HCT116 (cell line): ENCODE data around the gene CHL1. TPM values are rescaled to one million over a fixed set of nuclear protein-coding genes. Genes with fewer than 3 reads are reported as not detected.

ENCODE experiments used
- ATAC-seq: fragments of 200-7000 bp; cut with Tn5 transposase; 2 replicates; pipeline ENCODE4 v1.9.1; 2020; ENCODE audit warnings: mild to moderate bottlenecking, moderate library complexity
- BruUV-seq: library from RNA; stranded (reverse); fragments of 400-500 nt; replicated peaks from 2 replicates; lab custom pipeline; 2021; lab: Mats Ljungman, UMichigan
- CTCF ChIA-PET: fragments of 300-600 bp; sonication (Branson Sonifier 250); formaldehyde crosslinking; loops from one replicate; lab custom pipeline; 2021; ENCODE audit warnings: antibody characterized with exemption; lab: Charles Lee
- POLR2A ChIA-PET: fragments of 300-600, 350-600 bp; sonication (Branson Sonifier 250); formaldehyde crosslinking; loops from one replicate; lab custom pipeline; 2021; ENCODE audit warnings: antibody characterized with exemption; lab: Charles Lee
- RAD21 ChIA-PET, 2 experiments: fragments of 300-600 bp; sonication (Branson Sonifier 250); formaldehyde crosslinking; loops; one replicate each; lab custom pipeline; 2023; ENCODE audit warnings: low total read pairs in 2 of 2; ENCODE audit not compliant: uncharacterized antibody in 2 of 2, unreplicated experiment in 2 of 2, low non-redundant PET in 1 of 2; lab: Charles Lee
- DNase-seq: peaks from one replicate; pipeline ENCODE4 v3.0.0-alpha.2; 2010; ENCODE audit warnings: low read depth, low spot score
- H2AFZ ChIP-seq: fragments of 200-600 bp; shearing (Covaris generic), sonication (generic); 2 replicates; pipeline ENCODE4 v1.6.1; 2017; ENCODE audit warnings: low read depth, mixed run types, mixed read lengths, antibody characterized with exemption, low read length; ENCODE audit not compliant: poor library complexity, severe bottlenecking
- H3K27ac ChIP-seq: 2 replicates; pipeline ENCODE4 v1.5.1; 2012; ENCODE audit warnings: low read depth, low read length
- H3K27me3 ChIP-seq: fragments of 200-600 bp; sonication (generic); 2 replicates; pipeline ENCODE4 v1.6.1; 2016; ENCODE audit warnings: mixed run types, low read length, mixed read lengths; ENCODE audit not compliant: insufficient read depth
- H3K36me3 ChIP-seq, 2 experiments: fragments of 200-500 bp in 1 of 2; fragments of 200-600 bp in 1 of 2; sonication (Bioruptor generic) in 1 of 2; sonication (generic) in 1 of 2; 2 replicates each; pipeline versions ENCODE4 v1.5.1 to v1.6.1; 2014 to 2016; ENCODE audit warnings: low read length in 2 of 2, inconsistent platforms in 1 of 2, mixed read lengths in 1 of 2, mixed run types in 1 of 2; ENCODE audit not compliant: insufficient read depth in 2 of 2, control insufficient read depth in 1 of 2
- H3K4me1 ChIP-seq, 2 experiments: fragments of 200-600 bp in 1 of 2; sonication (generic) in 1 of 2; 2 replicates each; pipeline versions ENCODE4 v1.5.1 to v1.6.1; 2012 to 2017; ENCODE audit warnings: low read length in 2 of 2, inconsistent platforms in 1 of 2, mild to moderate bottlenecking in 1 of 2, mixed read lengths in 1 of 2, mixed run types in 1 of 2, moderate library complexity in 1 of 2; ENCODE audit not compliant: insufficient read depth in 2 of 2, control insufficient read depth in 1 of 2
- H3K4me2 ChIP-seq: fragments of 200-600 bp; sonication (generic); 2 replicates; pipeline ENCODE4 v1.6.1; 2017; ENCODE audit warnings: mixed run types, low read length, mixed read lengths
- H3K4me3 ChIP-seq, 2 experiments: fragments of 200-600 bp in 1 of 2; sonication (generic) in 1 of 2; replicated peaks in 1 of 2; 2 replicates each; pipeline ENCODE4 v1.5.1; 2011 to 2016; ENCODE audit warnings: low read length in 2 of 2, control low read depth in 1 of 2, low read depth in 1 of 2, mild to moderate bottlenecking in 1 of 2, mixed read lengths in 1 of 2, mixed run types in 1 of 2
- H3K79me2 ChIP-seq: fragments of 200-600 bp; sonication (generic); 2 replicates; pipeline ENCODE4 v1.6.1; 2017; ENCODE audit warnings: mild to moderate bottlenecking, mixed run types, low read length, moderate library complexity, mixed read lengths; ENCODE audit not compliant: insufficient read depth
- H3K9ac ChIP-seq: fragments of 200-600 bp; sonication (generic); 2 replicates; pipeline ENCODE4 v1.6.1; 2016; ENCODE audit warnings: low read length, mixed read lengths
- H3K9me2 ChIP-seq: fragments of 200-600 bp; sonication (generic), shearing (Covaris generic); 2 replicates; pipeline ENCODE4 v1.6.1; 2017; ENCODE audit warnings: mixed run types, mild to moderate bottlenecking, moderate library complexity; ENCODE audit not compliant: insufficient read depth
- H3K9me3 ChIP-seq, 2 experiments: fragments of 200-500 bp in 1 of 2; fragments of 200-600 bp in 1 of 2; sonication (Bioruptor generic) in 1 of 2; sonication (generic) in 1 of 2; 2 replicates each; pipeline ENCODE4 v1.6.1; 2014 to 2017; ENCODE audit warnings: low read length in 2 of 2, mixed read lengths in 2 of 2, inconsistent platforms in 1 of 2, low read depth in 1 of 2, mild to moderate bottlenecking in 1 of 2, mixed run types in 1 of 2, moderate library complexity in 1 of 2; ENCODE audit not compliant: control insufficient read depth in 1 of 2, insufficient read depth in 1 of 2
- H4K20me1 ChIP-seq: fragments of 200-600 bp; sonication (generic), shearing (Covaris generic); 2 replicates; pipeline ENCODE4 v1.6.1; 2017; ENCODE audit warnings: mixed run types, mild to moderate bottlenecking, moderate library complexity; ENCODE audit not compliant: insufficient read depth
- ELF1 ChIP-seq: IDR thresholded peaks from 2 replicates; pipeline ENCODE4 v1.6.1; 2012; ENCODE audit warnings: low read depth, borderline replicate concordance
- FOSL1 ChIP-seq: IDR thresholded peaks from 2 replicates; pipeline ENCODE4 v1.6.1; 2012; ENCODE audit warnings: low read depth
- JUND ChIP-seq: IDR thresholded peaks from 2 replicates; pipeline ENCODE4 v1.6.1; 2012
- POLR2A ChIP-seq: IDR thresholded peaks from 2 replicates; pipeline ENCODE4 v1.7.0; 2011; ENCODE audit warnings: borderline replicate concordance; ENCODE audit not compliant: insufficient read depth, insufficient read length; ENCODE audit errors: extremely low read depth
- POLR2AphosphoS5 ChIP-seq: IDR thresholded peaks from 2 replicates; pipeline ENCODE4 v1.6.1; 2011; ENCODE audit warnings: mild to moderate bottlenecking, low read depth, low read length, moderate library complexity
- SP1 ChIP-seq: IDR thresholded peaks from 2 replicates; pipeline ENCODE4 v1.6.1; 2012; ENCODE audit warnings: low read depth
- intact Hi-C: fragments of 100-400 bp; cut with micrococcal nuclease; formaldehyde crosslinking; loops from 2 replicates; pipeline ENCODE4 v1.10.0; 2022
- total RNA-seq: library from RNA; stranded (reverse); gene quantifications from one replicate; pipeline ENCODE4 v1.2.1, GENCODE V29; 2021; ENCODE audit not compliant: unreplicated experiment
- TF ChIP-seq, protein P1 (sequence below): IDR thresholded peaks from 2 replicates; pipeline ENCODE4 v1.6.1; 2012

CHL1 gene
- total RNA-seq, 1 experiment from 2014 or later = not detected

DNA sequence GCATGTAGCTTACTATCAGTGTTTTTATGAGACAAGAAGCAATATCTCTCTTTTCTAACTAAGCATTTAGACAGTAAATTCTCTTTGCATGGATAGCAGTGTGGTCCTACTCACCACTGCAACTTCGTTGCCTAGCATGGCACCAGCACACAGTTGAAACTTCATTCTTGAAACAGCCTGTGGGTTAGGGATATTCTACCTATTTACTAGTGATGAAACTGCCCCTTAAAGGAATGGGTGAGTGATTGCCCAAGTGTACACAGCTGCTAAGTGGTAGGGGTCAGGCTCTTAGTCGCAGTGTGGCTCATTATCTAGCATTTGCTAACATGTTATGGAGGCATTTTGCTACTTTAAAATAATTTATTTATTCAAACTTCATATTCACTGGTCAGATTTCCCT is 78.4 kb downstream of the CHL1 start:
- CTCF ChIA-PET = no interaction called here

DNA sequence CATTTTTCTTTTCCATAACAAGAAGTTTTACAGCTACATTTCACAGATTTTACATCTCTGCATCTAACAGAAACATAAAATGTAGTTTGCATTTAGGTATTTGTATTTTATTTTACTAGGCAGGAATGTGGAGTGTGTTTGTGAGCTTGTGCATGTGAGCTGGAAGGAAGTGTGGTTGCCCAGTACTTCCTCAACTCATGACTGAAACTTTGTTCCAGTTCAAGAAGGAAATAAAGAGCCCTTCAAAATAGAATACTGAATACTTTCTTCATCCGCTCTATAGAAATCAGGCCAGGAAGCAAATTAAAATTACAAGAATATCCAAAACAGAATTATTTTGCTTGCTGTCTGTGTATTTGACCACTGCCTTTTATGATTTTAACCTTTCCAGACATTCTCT is 81.3 kb downstream of the CHL1 start:
- H3K4me1 ChIP-seq = no peaks in the 10 kb centered on the region
- peaks cover 7 to 9% of the 10 kb centered on the region in 2 experiments; a peak in 2 of 4 replicates for H3K9me3 ChIP-seq
- no peak overlapping the region for H3K4me2 ChIP-seq
- TF ChIP-seq POLR2A = no peak
- no peak overlapping the region for H3K27ac ChIP-seq
- DNase-seq (no peak), ATAC-seq (no peak)
- intact Hi-C loops = no loop called here
- no peaks in the 10 kb centered on the region for H3K27me3 ChIP-seq
- H3K4me3 ChIP-seq = no peak overlapping the region
- no peaks in the 10 kb centered on the region for H3K9me2 ChIP-seq
- ChIA-PET RAD21 (no interaction called here), POLR2A (no interaction called here), CTCF (no interaction called here)
- H2AFZ ChIP-seq = no peak overlapping the region
- no peak overlapping the region for H3K9ac ChIP-seq
- no peaks in the 10 kb centered on the region for H3K36me3 ChIP-seq
- no TSS peak for BruUV-seq
- no peaks in the 10 kb centered on the region for H4K20me1 ChIP-seq
- H3K79me2 ChIP-seq = no peaks in the 10 kb centered on the region

More for the DNA sequence above, 78.4 kb downstream of the CHL1 start:
- intact Hi-C loops = no loop called here
- Histone ChIP-seq H2AFZ (no peak overlapping the region), H3K4me2 (no peak overlapping the region), H3K9me3 (peaks cover 7 to 21% of the 10 kb centered on the region in 2 experiments; a peak in 2 of 4 replicates), H3K79me2 (no peaks in the 10 kb centered on the region), H3K4me1 (no peaks in the 10 kb centered on the region), H3K4me3 (no peak overlapping the region), H3K27ac (no peak overlapping the region)
- no peak for ATAC-seq
- no TSS peak for BruUV-seq
- RAD21 ChIA-PET = no interaction called here
- no peak for TF ChIP-seq FOSL1
- TF ChIP-seq SP1 = no peak
- no peak for TF ChIP-seq POLR2A
- TF ChIP-seq JUND = no peak
- TF ChIP-seq POLR2AphosphoS5 = no peak
- TF ChIP-seq ELF1 = no peak
- TF ChIP-seq, protein P1, sequence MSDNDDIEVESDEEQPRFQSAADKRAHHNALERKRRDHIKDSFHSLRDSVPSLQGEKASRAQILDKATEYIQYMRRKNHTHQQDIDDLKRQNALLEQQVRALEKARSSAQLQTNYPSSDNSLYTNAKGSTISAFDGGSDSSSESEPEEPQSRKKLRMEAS = no peak
- TF ChIP-seq, all 23 proteins: peak for 0
- POLR2A ChIA-PET = no interaction called here
- Histone ChIP-seq H4K20me1 (no peaks in the 10 kb centered on the region), H3K9ac (no peak overlapping the region), H3K36me3 (no peaks in the 10 kb centered on the region), H3K9me2 (no peaks in the 10 kb centered on the region), H3K27me3 (no peaks in the 10 kb centered on the region)
- DNase-seq = no peak
